ENCODE measurements around the gene KRTAP10-3. TPM values are rescaled to one million over a fixed set of nuclear protein-coding genes. Genes with fewer than 3 reads are reported as not detected.

Gene KRTAP10-3
- total and polyA plus RNA-seq, 2 donors (not counting 1 experiment from before 2014, with no cell fraction given), result not detected

- DNase-seq (ENCODE audit: low read depth in 2 of 2), result peak in 1 of 2 donors; percentile 42
- no peaks in the 10 kb centered on the region for H3K36me3 ChIP-seq (ENCODE audit: control insufficient read depth, insufficient read depth, low read length)
- H3K27me3 ChIP-seq (ENCODE audit: control insufficient read depth, insufficient read depth, low read length), result peaks cover 4% of the 10 kb centered on the region
- no peaks in the 10 kb centered on the region for H4K20me1 ChIP-seq (ENCODE audit: control insufficient read depth, extremely low read depth, insufficient read depth, low read length)
- H3K9me3 ChIP-seq (ENCODE audit: control insufficient read depth, insufficient read depth, low read depth, low read length), result no peaks in the 10 kb centered on the region
- H3K27ac ChIP-seq (ENCODE audit: insufficient read depth, low read length), result no peak overlapping the region
- H3K4me3 ChIP-seq (replicated peaks in 1 of 4; ENCODE audit: control extremely low read depth in 1 of 4, insufficient read depth in 1 of 4, low read depth in 3 of 4, low read length in 4 of 4), result no peak overlapping the region
- H3K4me1 ChIP-seq (ENCODE audit: control insufficient read depth, extremely low read depth, insufficient read depth, low read length), result no peaks in the 10 kb centered on the region
- no peak overlapping the region for H3K9ac ChIP-seq (ENCODE audit: insufficient read depth, low read length)
- TF ChIP-seq EZH2 (IDR thresholded peaks at IDR 0.05; ENCODE audit: low read length, missing control alignments) (no peak), CTCF (conservative IDR thresholded peaks at IDR 0.05 in 1 of 2, IDR thresholded peaks at IDR 0.05 in 1 of 2; ENCODE audit: low read depth in 1 of 2, low read length in 2 of 2) (no peak)
- no peak overlapping the region for H2AFZ ChIP-seq (ENCODE audit: low read length)
- H3K4me2 ChIP-seq (ENCODE audit: extremely low read depth, insufficient read depth, low read length), result no peak overlapping the region
- no peaks in the 10 kb centered on the region for H3K79me2 ChIP-seq (ENCODE audit: control insufficient read depth, insufficient read depth, low read length)
Measured at GRCh38 chr21:44596068-44596725, 37.6 kb upstream of the KRTAP10-3 start.

GRCh38 chr21:44595524-44595923, 36.9 kb upstream of the KRTAP10-3 start:
- no peak overlapping the region for H3K4me3 ChIP-seq (replicated peaks in 1 of 4; ENCODE audit: control extremely low read depth in 1 of 4, insufficient read depth in 1 of 4, low read depth in 3 of 4, low read length in 4 of 4)
- H3K27ac ChIP-seq (ENCODE audit: insufficient read depth, low read length), result no peak overlapping the region
- no peaks in the 10 kb centered on the region for H4K20me1 ChIP-seq (ENCODE audit: control insufficient read depth, extremely low read depth, insufficient read depth, low read length)
- no peaks in the 10 kb centered on the region for H3K79me2 ChIP-seq (ENCODE audit: control insufficient read depth, insufficient read depth, low read length)
- no peak overlapping the region for H3K4me2 ChIP-seq (ENCODE audit: extremely low read depth, insufficient read depth, low read length)
- H2AFZ ChIP-seq (ENCODE audit: low read length), result no peak overlapping the region
- H3K36me3 ChIP-seq (ENCODE audit: control insufficient read depth, insufficient read depth, low read length), result no peaks in the 10 kb centered on the region
- H3K9ac ChIP-seq (ENCODE audit: insufficient read depth, low read length), result no peak overlapping the region
- no peak for DNase-seq (ENCODE audit: low read depth in 2 of 2)
- no peak for TF ChIP-seq EZH2 (IDR thresholded peaks at IDR 0.05; ENCODE audit: low read length, missing control alignments)
- TF ChIP-seq CTCF (conservative IDR thresholded peaks at IDR 0.05 in 1 of 2, IDR thresholded peaks at IDR 0.05 in 1 of 2; ENCODE audit: low read depth in 1 of 2, low read length in 2 of 2), result no peak
- H3K27me3 ChIP-seq (ENCODE audit: control insufficient read depth, insufficient read depth, low read length), result peaks cover 4% of the 10 kb centered on the region
- no peaks in the 10 kb centered on the region for H3K4me1 ChIP-seq (ENCODE audit: control insufficient read depth, extremely low read depth, insufficient read depth, low read length)
- no peaks in the 10 kb centered on the region for H3K9me3 ChIP-seq (ENCODE audit: control insufficient read depth, insufficient read depth, low read depth, low read length)

- H3K27ac ChIP-seq (ENCODE audit: insufficient read depth, low read length), result no peak overlapping the region
- no peak for TF ChIP-seq EZH2 (IDR thresholded peaks at IDR 0.05; ENCODE audit: low read length, missing control alignments)
- TF ChIP-seq CTCF (conservative IDR thresholded peaks at IDR 0.05 in 1 of 2, IDR thresholded peaks at IDR 0.05 in 1 of 2; ENCODE audit: low read depth in 1 of 2, low read length in 2 of 2), result no peak
- H2AFZ ChIP-seq (ENCODE audit: low read length), result no peak overlapping the region
- H3K36me3 ChIP-seq (ENCODE audit: control insufficient read depth, insufficient read depth, low read length), result no peaks in the 10 kb centered on the region
- no peak overlapping the region for H3K4me2 ChIP-seq (ENCODE audit: extremely low read depth, insufficient read depth, low read length)
- no peaks in the 10 kb centered on the region for H4K20me1 ChIP-seq (ENCODE audit: control insufficient read depth, extremely low read depth, insufficient read depth, low read length)
- no peaks in the 10 kb centered on the region for H3K79me2 ChIP-seq (ENCODE audit: control insufficient read depth, insufficient read depth, low read length)
- H3K9ac ChIP-seq (ENCODE audit: insufficient read depth, low read length), result no peak overlapping the region
- no peak for DNase-seq (ENCODE audit: low read depth in 2 of 2)
- H3K27me3 ChIP-seq (ENCODE audit: control insufficient read depth, insufficient read depth, low read length), result peaks cover 4% of the 10 kb centered on the region
- no peaks in the 10 kb centered on the region for H3K9me3 ChIP-seq (ENCODE audit: control insufficient read depth, insufficient read depth, low read depth, low read length)
- H3K4me3 ChIP-seq (replicated peaks in 1 of 4; ENCODE audit: control extremely low read depth in 1 of 4, insufficient read depth in 1 of 4, low read depth in 3 of 4, low read length in 4 of 4), result no peak overlapping the region
- no peaks in the 10 kb centered on the region for H3K4me1 ChIP-seq (ENCODE audit: control insufficient read depth, extremely low read depth, insufficient read depth, low read length)
Measured at GRCh38 chr21:44594406-44594916, 35.9 kb upstream of the KRTAP10-3 start.
